Measurements from ENCODE around the gene UBE2C.

- no peak for TF ChIP-seq POLR2AphosphoS5 (IDR thresholded peaks at IDR 0.05; ENCODE audit: low read depth, low read length)
- TF ChIP-seq TAF1 (IDR thresholded peaks at IDR 0.05; ENCODE audit: borderline replicate concordance, insufficient read depth, low read length): no peak
- TF ChIP-seq, protein P1, sequence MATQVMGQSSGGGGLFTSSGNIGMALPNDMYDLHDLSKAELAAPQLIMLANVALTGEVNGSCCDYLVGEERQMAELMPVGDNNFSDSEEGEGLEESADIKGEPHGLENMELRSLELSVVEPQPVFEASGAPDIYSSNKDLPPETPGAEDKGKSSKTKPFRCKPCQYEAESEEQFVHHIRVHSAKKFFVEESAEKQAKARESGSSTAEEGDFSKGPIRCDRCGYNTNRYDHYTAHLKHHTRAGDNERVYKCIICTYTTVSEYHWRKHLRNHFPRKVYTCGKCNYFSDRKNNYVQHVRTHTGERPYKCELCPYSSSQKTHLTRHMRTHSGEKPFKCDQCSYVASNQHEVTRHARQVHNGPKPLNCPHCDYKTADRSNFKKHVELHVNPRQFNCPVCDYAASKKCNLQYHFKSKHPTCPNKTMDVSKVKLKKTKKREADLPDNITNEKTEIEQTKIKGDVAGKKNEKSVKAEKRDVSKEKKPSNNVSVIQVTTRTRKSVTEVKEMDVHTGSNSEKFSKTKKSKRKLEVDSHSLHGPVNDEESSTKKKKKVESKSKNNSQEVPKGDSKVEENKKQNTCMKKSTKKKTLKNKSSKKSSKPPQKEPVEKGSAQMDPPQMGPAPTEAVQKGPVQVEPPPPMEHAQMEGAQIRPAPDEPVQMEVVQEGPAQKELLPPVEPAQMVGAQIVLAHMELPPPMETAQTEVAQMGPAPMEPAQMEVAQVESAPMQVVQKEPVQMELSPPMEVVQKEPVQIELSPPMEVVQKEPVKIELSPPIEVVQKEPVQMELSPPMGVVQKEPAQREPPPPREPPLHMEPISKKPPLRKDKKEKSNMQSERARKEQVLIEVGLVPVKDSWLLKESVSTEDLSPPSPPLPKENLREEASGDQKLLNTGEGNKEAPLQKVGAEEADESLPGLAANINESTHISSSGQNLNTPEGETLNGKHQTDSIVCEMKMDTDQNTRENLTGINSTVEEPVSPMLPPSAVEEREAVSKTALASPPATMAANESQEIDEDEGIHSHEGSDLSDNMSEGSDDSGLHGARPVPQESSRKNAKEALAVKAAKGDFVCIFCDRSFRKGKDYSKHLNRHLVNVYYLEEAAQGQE (IDR thresholded peaks at IDR 0.05; ENCODE audit: insufficient read depth in 1 of 2, low read depth in 2 of 2, low read length in 2 of 2): no peak
- no peak for TF ChIP-seq SIN3A (IDR thresholded peaks at IDR 0.05; ENCODE audit: borderline replicate concordance, insufficient read depth, low read length)
- TF ChIP-seq FOXP2 (optimal IDR thresholded peaks at IDR 0.05; ENCODE audit: borderline replicate concordance, extremely low read depth, extremely low read length, insufficient read depth): no peak
These were observed 10.4 kb downstream of the UBE2C start for GRCh38 chr20:45822857-45823256.
